ENCODE data around the gene PRKCE. TPM values are rescaled to one million over a fixed set of nuclear protein-coding genes. Genes with fewer than 3 reads are reported as not detected.

PRKCE gene
- total RNA-seq, 1 experiment from 2014 or later = 4.4 TPM

GRCh38 chr2:46075848-46076247 is 424.4 kb downstream of the PRKCE start:
- Mint-ChIP-seq H3K4me3 (ENCODE audit: unreplicated experiment) (no peak overlapping the region), H3K27ac (ENCODE audit: unreplicated experiment) (no peak overlapping the region), H3K4me1 (ENCODE audit: low read depth, unreplicated experiment) (peaks cover 19% of the 10 kb centered on the region), H3K9me3 (ENCODE audit: unreplicated experiment) (no peaks in the 10 kb centered on the region), H3K27me3 (ENCODE audit: insufficient read depth, unreplicated experiment) (no peaks in the 10 kb centered on the region), H3K36me3 (ENCODE audit: insufficient read depth, unreplicated experiment) (no peaks in the 10 kb centered on the region)
- H3K4me3 ChIP-seq (ENCODE audit: low read depth, low read length) = no peak overlapping the region
- TF ChIP-seq CTCF (IDR thresholded peaks at IDR 0.05; ENCODE audit: insufficient read depth in 1 of 2, low read depth in 1 of 2, low read length in 1 of 2, severe bottlenecking in 1 of 2, unreplicated experiment in 1 of 2) = no peak
- peaks cover 16% of the 10 kb centered on the region for H3K4me1 ChIP-seq
- no peak for DNase-seq
- H3K9me3 ChIP-seq = no peaks in the 10 kb centered on the region
- ChIA-PET POLR2A (no interaction called here), CTCF (no interaction called here)
- no TSS peak for BruUV-seq (replicated peaks)
- intact Hi-C loops (cut with micrococcal nuclease; ENCODE audit: unreplicated experiment) = loop anchor here (5.0 kb wide), 1 partner anchor 291 kb away; no protein-coding TSS in a partner anchor
- no peaks in the 10 kb centered on the region for H3K36me3 ChIP-seq (ENCODE audit: control insufficient read depth, insufficient read depth, low read length)
- H3K27me3 ChIP-seq (replicated peaks; ENCODE audit: control insufficient read depth, insufficient read depth, low read length) = no peaks in the 10 kb centered on the region

- Histone ChIP-seq H3K9me3 (no peaks in the 10 kb centered on the region), H3K4me3 (ENCODE audit: low read depth, low read length) (no peak overlapping the region), H3K4me1 (peaks cover 16% of the 10 kb centered on the region), H3K36me3 (ENCODE audit: control insufficient read depth, insufficient read depth, low read length) (no peaks in the 10 kb centered on the region), H3K27me3 (replicated peaks; ENCODE audit: control insufficient read depth, insufficient read depth, low read length) (no peaks in the 10 kb centered on the region)
- intact Hi-C loops (cut with micrococcal nuclease; ENCODE audit: unreplicated experiment) = loop anchor here (5.0 kb wide), 1 partner anchor 291 kb away; no protein-coding TSS in a partner anchor
- no peak overlapping the region for H3K27ac Mint-ChIP-seq (ENCODE audit: unreplicated experiment)
- H3K36me3 Mint-ChIP-seq (ENCODE audit: insufficient read depth, unreplicated experiment) = no peaks in the 10 kb centered on the region
- DNase-seq = no peak
- BruUV-seq (replicated peaks) = no TSS peak
- H3K4me3 Mint-ChIP-seq (ENCODE audit: unreplicated experiment) = no peak overlapping the region
- H3K9me3 Mint-ChIP-seq (ENCODE audit: unreplicated experiment) = no peaks in the 10 kb centered on the region
- POLR2A ChIA-PET = no interaction called here
- peaks cover 19% of the 10 kb centered on the region for H3K4me1 Mint-ChIP-seq (ENCODE audit: low read depth, unreplicated experiment)
- TF ChIP-seq CTCF (IDR thresholded peaks at IDR 0.05; ENCODE audit: insufficient read depth in 1 of 2, low read depth in 1 of 2, low read length in 1 of 2, severe bottlenecking in 1 of 2, unreplicated experiment in 1 of 2) = no peak
- CTCF ChIA-PET = no interaction called here
- H3K27me3 Mint-ChIP-seq (ENCODE audit: insufficient read depth, unreplicated experiment) = no peaks in the 10 kb centered on the region
These were observed 424.8 kb downstream of the PRKCE start for GRCh38 chr2:46076251-46076650.

- H3K4me1 ChIP-seq = peaks cover 16% of the 10 kb centered on the region
- Mint-ChIP-seq H3K36me3 (ENCODE audit: insufficient read depth, unreplicated experiment) (no peaks in the 10 kb centered on the region), H3K4me3 (ENCODE audit: unreplicated experiment) (no peak overlapping the region), H3K4me1 (ENCODE audit: low read depth, unreplicated experiment) (peaks cover 19% of the 10 kb centered on the region), H3K9me3 (ENCODE audit: unreplicated experiment) (no peaks in the 10 kb centered on the region), H3K27me3 (ENCODE audit: insufficient read depth, unreplicated experiment) (no peaks in the 10 kb centered on the region), H3K27ac (ENCODE audit: unreplicated experiment) (no peak overlapping the region)
- ChIA-PET POLR2A (no interaction called here), CTCF (no interaction called here)
- DNase-seq = no peak
- no peaks in the 10 kb centered on the region for H3K36me3 ChIP-seq (ENCODE audit: control insufficient read depth, insufficient read depth, low read length)
- no peak overlapping the region for H3K4me3 ChIP-seq (ENCODE audit: low read depth, low read length)
- intact Hi-C loops (cut with micrococcal nuclease; ENCODE audit: unreplicated experiment) = loop anchor here (5.0 kb wide), 1 partner anchor 290 kb away; no protein-coding TSS in a partner anchor
- H3K9me3 ChIP-seq = no peaks in the 10 kb centered on the region; the same call in 1 of the 2 replicates
- TF ChIP-seq CTCF (IDR thresholded peaks at IDR 0.05; ENCODE audit: insufficient read depth in 1 of 2, low read depth in 1 of 2, low read length in 1 of 2, severe bottlenecking in 1 of 2, unreplicated experiment in 1 of 2) = no peak
- no peaks in the 10 kb centered on the region for H3K27me3 ChIP-seq (replicated peaks; ENCODE audit: control insufficient read depth, insufficient read depth, low read length)
- BruUV-seq (replicated peaks) = no TSS peak
These were observed 425.4 kb downstream of the PRKCE start for GRCh38 chr2:46076875-46077274.

All from Caco-2 (cell line).